ENCODE data around the gene FAHD1. TPM values are rescaled to one million over a fixed set of nuclear protein-coding genes. Genes with fewer than 3 reads are reported as not detected.

The FAHD1 gene
- total and polyA plus RNA-seq, 2 donors (not counting 1 experiment from before 2014, with no cell fraction given): 28.3 to 78.3 TPM

GRCh38 chr16:1878256-1878655, 51.2 kb downstream of the FAHD1 start:
- Histone ChIP-seq H3K79me2 (ENCODE audit: control insufficient read depth, insufficient read depth, low read length) (no peaks in the 10 kb centered on the region), H3K9ac (ENCODE audit: insufficient read depth, low read length) (no peak overlapping the region), H3K4me2 (ENCODE audit: extremely low read depth, insufficient read depth, low read length) (no peak overlapping the region), H2AFZ (ENCODE audit: low read length) (no peak overlapping the region), H3K4me1 (ENCODE audit: control insufficient read depth, extremely low read depth, insufficient read depth, low read length) (no peaks in the 10 kb centered on the region), H3K36me3 (ENCODE audit: control insufficient read depth, insufficient read depth, low read length) (no peaks in the 10 kb centered on the region), H3K4me3 (replicated peaks in 1 of 4; ENCODE audit: control extremely low read depth in 1 of 4, insufficient read depth in 1 of 4, low read depth in 3 of 4, low read length in 4 of 4) (no peak overlapping the region), H4K20me1 (ENCODE audit: control insufficient read depth, extremely low read depth, insufficient read depth, low read length) (no peaks in the 10 kb centered on the region), H3K9me3 (ENCODE audit: control insufficient read depth, insufficient read depth, low read depth, low read length) (no peaks in the 10 kb centered on the region), H3K27ac (ENCODE audit: insufficient read depth, low read length) (no peak overlapping the region), H3K27me3 (ENCODE audit: control insufficient read depth, insufficient read depth, low read length) (peaks cover 12% of the 10 kb centered on the region)
- no peak for TF ChIP-seq CTCF (conservative IDR thresholded peaks at IDR 0.05 in 1 of 2, IDR thresholded peaks at IDR 0.05 in 1 of 2; ENCODE audit: low read depth in 1 of 2, low read length in 2 of 2)
- TF ChIP-seq EZH2 (IDR thresholded peaks at IDR 0.05; ENCODE audit: low read length, missing control alignments): no peak
- DNase-seq (ENCODE audit: low read depth in 2 of 2): no peak

Other genes starting within 250 kb of the FAHD1 start
- gene IFT140, start 215.1 kb upstream of the FAHD1 start, total RNA-seq: 33.4 and 34.3 TPM in 2 replicates
- gene IFT140, start 215.1 kb upstream of the FAHD1 start, polyA plus RNA-seq: 5.3 and 6.2 TPM in 2 replicates
- gene CRAMP1, start 214.8 kb upstream of the FAHD1 start, total RNA-seq: 4.6 and 7.8 TPM in 2 replicates
- gene CRAMP1, start 214.8 kb upstream of the FAHD1 start, polyA plus RNA-seq: 6.2 and 7.4 TPM in 2 replicates
- gene JPT2, start 148.9 kb upstream of the FAHD1 start, total RNA-seq: 15.5 and 22.9 TPM in 2 replicates
- 41.2 and 55.2 TPM in 2 replicates for gene JPT2, start 148.9 kb upstream of the FAHD1 start, polyA plus RNA-seq
- 24.1 and 36.3 TPM in 2 replicates for gene MAPK8IP3, start 121.0 kb upstream of the FAHD1 start, total RNA-seq
- gene MAPK8IP3, start 121.0 kb upstream of the FAHD1 start, polyA plus RNA-seq: 7.9 and 9.4 TPM in 2 replicates
- 61.9 and 69.7 TPM in 2 replicates for gene NME3, start 55.7 kb upstream of the FAHD1 start, total RNA-seq
- 8.7 and 9.9 TPM in 2 replicates for gene NME3, start 55.7 kb upstream of the FAHD1 start, polyA plus RNA-seq
- 5.4 and 8.3 TPM in 2 replicates for gene EME2, start 54.4 kb upstream of the FAHD1 start, total RNA-seq
- 2.2 and 2.7 TPM in 2 replicates for gene EME2, start 54.4 kb upstream of the FAHD1 start, polyA plus RNA-seq
- gene MRPS34, start 54.1 kb upstream of the FAHD1 start, total RNA-seq: 58.6 and 74.3 TPM in 2 replicates
- 40.1 and 61.5 TPM in 2 replicates for gene MRPS34, start 54.1 kb upstream of the FAHD1 start, polyA plus RNA-seq
- gene SPSB3, start 44.6 kb upstream of the FAHD1 start, total RNA-seq: 30.6 and 32.7 TPM in 2 replicates
- gene SPSB3, start 44.6 kb upstream of the FAHD1 start, polyA plus RNA-seq: 7.7 and 9.6 TPM in 2 replicates
- 43.6 and 49.3 TPM in 2 replicates for gene NUBP2, start 44.2 kb upstream of the FAHD1 start, total RNA-seq
- gene NUBP2, start 44.2 kb upstream of the FAHD1 start, polyA plus RNA-seq: 13.5 and 18.1 TPM in 2 replicates
- gene IGFALS, start 33.5 kb upstream of the FAHD1 start, total RNA-seq: not detected in 2 replicates
- not detected in 2 replicates for gene IGFALS, start 33.5 kb upstream of the FAHD1 start, polyA plus RNA-seq
- gene HAGH, start 381 bp upstream of the FAHD1 start, total RNA-seq: 29.8 and 47.4 TPM in 2 replicates
- gene HAGH, start 381 bp upstream of the FAHD1 start, polyA plus RNA-seq: 18.4 and 24.0 TPM in 2 replicates
- not detected in 2 replicates for gene MEIOB, start 45.0 kb downstream of the FAHD1 start, total RNA-seq
- 0.05 TPM in 1 of 2 replicates, not detected in the other for gene MEIOB, start 45.0 kb downstream of the FAHD1 start, polyA plus RNA-seq
- not detected in 2 replicates for gene HS3ST6, start 91.2 kb downstream of the FAHD1 start, total RNA-seq
- not detected in 2 replicates for gene HS3ST6, start 91.2 kb downstream of the FAHD1 start, polyA plus RNA-seq
- 5.6 and 7.1 TPM in 2 replicates for gene MSRB1, start 116.0 kb downstream of the FAHD1 start, total RNA-seq
- gene MSRB1, start 116.0 kb downstream of the FAHD1 start, polyA plus RNA-seq: 21.4 and 25.6 TPM in 2 replicates
- not detected in 2 replicates for gene RPL3L, start 127.5 kb downstream of the FAHD1 start, total RNA-seq
- not detected in 2 replicates for gene RPL3L, start 127.5 kb downstream of the FAHD1 start, polyA plus RNA-seq
- gene NDUFB10, start 132.3 kb downstream of the FAHD1 start, total RNA-seq: 149 TPM in 2 replicates
- gene NDUFB10, start 132.3 kb downstream of the FAHD1 start, polyA plus RNA-seq: 123 and 152 TPM in 2 replicates
- 2,596 and 3,027 TPM in 2 replicates for gene RPS2, start 137.6 kb downstream of the FAHD1 start, total RNA-seq
- gene RPS2, start 137.6 kb downstream of the FAHD1 start, polyA plus RNA-seq: 1,683 and 2,648 TPM in 2 replicates
- gene RNF151, start 139.7 kb downstream of the FAHD1 start, total RNA-seq: not detected in 2 replicates
- gene RNF151, start 139.7 kb downstream of the FAHD1 start, polyA plus RNA-seq: not detected in 2 replicates
- gene TBL3, start 144.8 kb downstream of the FAHD1 start, total RNA-seq: 20.0 and 23.9 TPM in 2 replicates
- gene TBL3, start 144.8 kb downstream of the FAHD1 start, polyA plus RNA-seq: 14.6 and 25.4 TPM in 2 replicates
- gene NOXO1, start 154.3 kb downstream of the FAHD1 start, total RNA-seq: under 0.01 TPM in 1 of 2 replicates, not detected in the other
- 0.03 TPM in 2 replicates for gene NOXO1, start 154.3 kb downstream of the FAHD1 start, polyA plus RNA-seq
- 13.1 and 13.2 TPM in 2 replicates for gene GFER, start 157.0 kb downstream of the FAHD1 start, total RNA-seq
- 7.5 and 12.5 TPM in 2 replicates for gene GFER, start 157.0 kb downstream of the FAHD1 start, polyA plus RNA-seq
- 1.5 and 1.8 TPM in 2 replicates for gene SYNGR3, start 162.8 kb downstream of the FAHD1 start, total RNA-seq
- gene SYNGR3, start 162.8 kb downstream of the FAHD1 start, polyA plus RNA-seq: 1.8 and 6.0 TPM in 2 replicates
- gene ZNF598, start 182.6 kb downstream of the FAHD1 start, total RNA-seq: 10.8 and 18.8 TPM in 2 replicates
- gene ZNF598, start 182.6 kb downstream of the FAHD1 start, polyA plus RNA-seq: 11.6 and 18.7 TPM in 2 replicates
- 0.26 and 0.99 TPM in 2 replicates for gene NPW, start 192.6 kb downstream of the FAHD1 start, total RNA-seq
- 0.06 and 0.20 TPM in 2 replicates for gene NPW, start 192.6 kb downstream of the FAHD1 start, polyA plus RNA-seq
- gene NHERF2, start 199.7 kb downstream of the FAHD1 start, total RNA-seq: 16.9 and 21.5 TPM in 2 replicates
- gene NHERF2, start 199.7 kb downstream of the FAHD1 start, polyA plus RNA-seq: 30.7 and 38.0 TPM in 2 replicates
- 34.7 and 44.4 TPM in 2 replicates for gene NTHL1, start 220.6 kb downstream of the FAHD1 start, total RNA-seq
- 8.4 and 9.2 TPM in 2 replicates for gene NTHL1, start 220.6 kb downstream of the FAHD1 start, polyA plus RNA-seq
- gene TSC2, start 220.8 kb downstream of the FAHD1 start, total RNA-seq: 35.7 and 46.6 TPM in 2 replicates
- 24.5 and 39.6 TPM in 2 replicates for gene TSC2, start 220.8 kb downstream of the FAHD1 start, polyA plus RNA-seq